SK-N-SH treated with all-trans-retinoic acid at 6 μM for 48 hours (cell line): ENCODE measurements around the gene FRK.

ENCODE experiments used
- ATAC-seq: fragments of 200-7000 bp; cut with Tn5 transposase; 3 replicates; pipeline ENCODE4 v1.9.1; 2020; ENCODE audit warnings: mild to moderate bottlenecking, moderate library complexity
- ARNTL ChIP-seq: fragments of 450-650 bp; formaldehyde crosslinking; IDR thresholded peaks from 2 replicates; pipeline ENCODE4 v1.5.0; 2020; ENCODE audit warnings: low read depth, mild to moderate bottlenecking, moderate library complexity, borderline replicate concordance
- CREB5 ChIP-seq: fragments of 250-450 bp; sonication (Bioruptor Pico); IDR thresholded peaks from 2 replicates; pipeline ENCODE4 v1.5.1; 2020; ENCODE audit warnings: low read depth, mild to moderate bottlenecking, moderate library complexity
- CSDC2 ChIP-seq: fragments of 250-450 bp; sonication (Bioruptor Pico); IDR thresholded peaks from 2 replicates; pipeline ENCODE4 v1.5.0; 2020; ENCODE audit warnings: mild to moderate bottlenecking, moderate library complexity
- CSRNP3 ChIP-seq: fragments of 250-450 bp; sonication (Bioruptor Pico); IDR thresholded peaks from 2 replicates; pipeline ENCODE4 v1.5.1; 2021; ENCODE audit warnings: mild to moderate bottlenecking, moderate library complexity
- ESRRG ChIP-seq: fragments of 250-450 bp; sonication (Bioruptor Pico); IDR thresholded peaks from 2 replicates; pipeline ENCODE4 v1.6.1; 2021; ENCODE audit warnings: mild to moderate bottlenecking
- GLIS3 ChIP-seq: fragments of 250-450 bp; sonication (Bioruptor Pico); IDR thresholded peaks from 2 replicates; pipeline ENCODE4 v1.5.0; 2020; ENCODE audit warnings: mild to moderate bottlenecking, moderate library complexity
- OSR1 ChIP-seq: fragments of 250-450 bp; sonication (Bioruptor Pico); IDR thresholded peaks from 2 replicates; pipeline ENCODE4 v1.8.0; 2022; ENCODE audit warnings: moderate library complexity, mild to moderate bottlenecking, inconsistent platforms
- PATZ1 ChIP-seq: fragments of 250-450 bp; sonication (Bioruptor Pico); IDR thresholded peaks from 2 replicates; pipeline ENCODE4 v1.8.0; 2020; ENCODE audit warnings: mild to moderate bottlenecking, moderate library complexity, borderline replicate concordance
- POU6F1 ChIP-seq: fragments of 250-450 bp; sonication (Bioruptor Pico); IDR thresholded peaks from 2 replicates; pipeline ENCODE4 v1.8.0; 2021; ENCODE audit warnings: low read depth, mild to moderate bottlenecking, moderate library complexity, borderline replicate concordance
- SNAI2 ChIP-seq: fragments of 250-450 bp; sonication (Bioruptor Pico); IDR thresholded peaks from 2 replicates; pipeline ENCODE4 v1.5.0; 2020; ENCODE audit warnings: mild to moderate bottlenecking, moderate library complexity
- TCF4 ChIP-seq: fragments of 250-450 bp; sonication (Bioruptor Pico); IDR thresholded peaks from 2 replicates; pipeline ENCODE4 v1.8.0; 2021; ENCODE audit warnings: mild to moderate bottlenecking, moderate library complexity, borderline replicate concordance
- TOX ChIP-seq: fragments of 250-450 bp; sonication (Bioruptor Pico); IDR thresholded peaks from 2 replicates; pipeline ENCODE4 v1.8.0; 2021; ENCODE audit warnings: mild to moderate bottlenecking, moderate library complexity, borderline replicate concordance
- TSHZ2 ChIP-seq: fragments of 250-450 bp; sonication (Bioruptor Pico); IDR thresholded peaks from 2 replicates; pipeline ENCODE4 v1.5.0; 2020; ENCODE audit warnings: mild to moderate bottlenecking, moderate library complexity
- ZC3H10 ChIP-seq: fragments of 250-450 bp; sonication (Bioruptor Pico); IDR thresholded peaks from 2 replicates; pipeline ENCODE4 v1.5.1; 2021; ENCODE audit warnings: mild to moderate bottlenecking, moderate library complexity
- ZFP3 ChIP-seq: fragments of 250-450 bp; sonication (Bioruptor Pico); IDR thresholded peaks from 2 replicates; pipeline ENCODE4 v1.5.0; 2020; ENCODE audit warnings: mild to moderate bottlenecking, moderate library complexity
- ZNF565 ChIP-seq: fragments of 450-650 bp; formaldehyde crosslinking; conservative IDR thresholded peaks from 2 replicates; pipeline ENCODE4 v1.5.0; 2020; ENCODE audit warnings: low read depth, mild to moderate bottlenecking, moderate library complexity
- ZNF70 ChIP-seq: fragments of 450-650 bp; formaldehyde crosslinking; IDR thresholded peaks from 2 replicates; pipeline ENCODE4 v1.5.0; 2020; ENCODE audit warnings: mild to moderate bottlenecking, moderate library complexity
- ZNF8 ChIP-seq: fragments of 450-650 bp; formaldehyde crosslinking; IDR thresholded peaks from 2 replicates; pipeline ENCODE4 v1.5.0; 2020; ENCODE audit warnings: mild to moderate bottlenecking, moderate library complexity

The FRK gene

GRCh38 chr6:116041934-116042333 is 18.8 kb downstream of the FRK start:
- no peak for ATAC-seq
- TF ChIP-seq ZNF565 (CRISPR knock-in tag) (no peak), ZC3H10 (CRISPR knock-in tag) (no peak), CREB5 (CRISPR knock-in tag) (no peak), CSRNP3 (CRISPR knock-in tag) (no peak), GLIS3 (no peak), ZFP3 (CRISPR knock-in tag) (no peak), TCF4 (CRISPR knock-in tag) (no peak), ZNF8 (CRISPR knock-in tag) (no peak)

- TF ChIP-seq CSDC2 (CRISPR knock-in tag) (no peak), TSHZ2 (no peak), TOX (no peak), ESRRG (CRISPR knock-in tag) (no peak), SNAI2 (CRISPR knock-in tag) (no peak), ZFP3 (CRISPR knock-in tag) (no peak), ARNTL (CRISPR knock-in tag) (no peak), GLIS3 (no peak), TCF4 (CRISPR knock-in tag) (no peak), ZNF565 (CRISPR knock-in tag) (no peak), PATZ1 (CRISPR knock-in tag) (no peak), CREB5 (CRISPR knock-in tag) (no peak), OSR1 (CRISPR knock-in tag) (no peak), ZNF70 (no peak), CSRNP3 (CRISPR knock-in tag) (no peak), POU6F1 (CRISPR knock-in tag) (no peak), ZNF8 (CRISPR knock-in tag) (no peak)
Measured at GRCh38 chr6:116040993-116041392, 19.7 kb downstream of the FRK start.

More at GRCh38 chr6:116040993-116041392, 19.7 kb downstream of the FRK start:
- no peak for ATAC-seq
